Measurements from ENCODE around the gene MLLT1.
A peak's percentile ranks its signal among the peaks of the same experiment; 100 is the strongest.

- TF ChIP-seq CTCF (IDR thresholded peaks at IDR 0.05) (peak; percentile 92), EZH2 (IDR thresholded peaks at IDR 0.05; ENCODE audit: borderline replicate concordance, insufficient read depth, low read depth, low read length, poor library complexity, severe bottlenecking) (no peak)
Observed at GRCh38 chr19:6218491-6219146, 61.2 kb downstream of the MLLT1 start.

All from B cell (primary cell).